K562 (cell line): Measurements from ENCODE around the gene VPS13D.

Experiments
- E2F4 ChIP-seq: sonication (generic); formaldehyde crosslinking; IDR thresholded peaks from 2 replicates; pipeline ENCODE4 v1.8.0; 2022; ENCODE audit warnings: mild to moderate bottlenecking, low read depth, missing genetic modification reagents
- JUN ChIP-seq, 2 experiments: sonication (generic) in 1 of 2; formaldehyde crosslinking in 1 of 2; IDR thresholded peaks; 2 replicates each; pipeline versions ENCODE4 v1.6.1 to v1.8.0; 2012 to 2022; ENCODE audit warnings: borderline replicate concordance in 2 of 2, mild to moderate bottlenecking in 2 of 2, improper control_type of control experiment in 1 of 2, low read depth in 1 of 2, low read length in 1 of 2, missing genetic modification reagents in 1 of 2
- POLR2A ChIP-seq: fragments of 450-650 bp; conservative IDR thresholded peaks from 2 replicates; pipeline ENCODE4 v1.6.1; 2016
- POLR2AphosphoS5 ChIP-seq: IDR thresholded peaks from 2 replicates; pipeline ENCODE4 v1.6.1; 2011; ENCODE audit warnings: mild to moderate bottlenecking, low read depth, low read length, moderate library complexity; ENCODE audit not compliant: control insufficient read depth, insufficient read depth
- USF2 ChIP-seq: sonication (generic); formaldehyde crosslinking; IDR thresholded peaks from 2 replicates; pipeline ENCODE4 v1.5.0; 2020; ENCODE audit warnings: missing genetic modification reagents
- ZNF232 ChIP-seq: sonication (generic); formaldehyde crosslinking; IDR thresholded peaks from 2 replicates; pipeline ENCODE4 v1.8.0; 2022; ENCODE audit warnings: mild to moderate bottlenecking, missing genetic modification reagents
- ZNF57 ChIP-seq: fragments of 450-650 bp; formaldehyde crosslinking; IDR thresholded peaks from 2 replicates; pipeline ENCODE4 v1.4.0; 2020; ENCODE audit warnings: mild to moderate bottlenecking, moderate library complexity

- TF ChIP-seq ZNF232 (CRISPR knock-in tag) (no peak), POLR2A (no peak), JUN (IDR thresholded peaks at IDR 0.05; ENCODE audit: borderline replicate concordance, low read depth, low read length) (no peak), JUN (CRISPR knock-in tag; IDR thresholded peaks at IDR 0.05; ENCODE audit: borderline replicate concordance) (no peak), E2F4 (CRISPR knock-in tag) (no peak), USF2 (no peak), ZNF57 (CRISPR knock-in tag) (no peak), POLR2AphosphoS5 (no peak)
These were observed 230.3 kb downstream of the VPS13D start for GRCh38 chr1:12460121-12460520.
